Esophagus muscularis mucosa (tissue), 4 donors: ENCODE measurements around the gene ZCCHC17. TPM values are rescaled to one million over a fixed set of nuclear protein-coding genes. Genes with fewer than 3 reads are reported as not detected.
"Not testable (repeated sequence)": the region's sequence is repeated elsewhere in the genome, so short reads cannot be mapped to it uniquely, and the experiment has no call there.

Experiments used
- DNase-seq: peaks from one replicate; pipeline ENCODE4 v3.0.0-alpha.2; 2017; ENCODE audit errors: extremely low spot score
- H3K27ac ChIP-seq, 4 donors: fragments of 200-600 bp; sonication (generic); replicated peaks in 1 of 4; 1 replicate in 3 of 4; 2 replicates in 1 of 4; pipeline ENCODE4 v1.5.1; 2016 to 2019; ENCODE audit warnings: mild to moderate bottlenecking in 1 of 4
- H3K27me3 ChIP-seq, 4 donors: fragments of 200-600 bp; sonication (generic); one replicate each; pipeline versions ENCODE4 v1.5.1 to v1.6.0; 2016 to 2019
- H3K36me3 ChIP-seq, 4 donors: fragments of 200-600 bp; sonication (generic); one replicate each; pipeline ENCODE4 v1.5.1; 2016 to 2019
- H3K4me1 ChIP-seq, 4 donors: fragments of 200-600 bp; sonication (generic); one replicate each; pipeline ENCODE4 v1.5.1; 2016 to 2019
- H3K4me3 ChIP-seq, 4 donors: fragments of 200-600 bp; sonication (generic); 1 replicate in 2 of 4; 2 replicates in 2 of 4; pipeline ENCODE4 v1.5.1; 2016 to 2019; ENCODE audit warnings: mild to moderate bottlenecking in 4 of 4, moderate library complexity in 1 of 4
- H3K9me3 ChIP-seq, 4 donors: fragments of 200-600 bp; sonication (generic); 1 replicate in 3 of 4; 2 replicates in 1 of 4; pipeline ENCODE4 v1.5.1; 2016 to 2019
- EP300 ChIP-seq: sonication (generic); formaldehyde crosslinking; IDR thresholded peaks from one replicate; pipeline ENCODE4 v1.6.1; 2017; ENCODE audit warnings: antibody characterized with exemption
- POLR2A ChIP-seq: fragments of 450-650 bp; IDR thresholded peaks from one replicate; pipeline ENCODE4 v1.6.1; 2017; ENCODE audit warnings: antibody characterized with exemption, moderate library complexity, mild to moderate bottlenecking, low read depth
- POLR2AphosphoS5 ChIP-seq, 2 donors: sonication (generic); formaldehyde crosslinking; IDR thresholded peaks; one replicate each; pipeline ENCODE4 v1.6.1; 2017; ENCODE audit warnings: antibody characterized with exemption in 2 of 2
- WGBS: methylation state at CpG from one replicate; pipeline ENCODE4 v1.1.5; 2018; 5-methylcytosine and 5-hydroxymethylcytosine counted together
- intact Hi-C: fragments of 100-400 bp; cut with DNase I; formaldehyde crosslinking; loops from one replicate; pipeline ENCODE4 v1.15.1; 2023
- total RNA-seq, 4 donors: library from RNA; depleted of rRNA; stranded (reverse); fragments of >200 nt; gene quantifications; one replicate each; pipeline versions ENCODE4 v1.1.0 to v1.2.1, GENCODE V29; 2016
- TF ChIP-seq, protein P1 (sequence below), 3 experiments: fragments of 200-600 bp in 2 of 3; fragments of 450-650 bp in 1 of 3; sonication (generic) in 2 of 3; IDR thresholded peaks; one replicate each; pipeline ENCODE4 v1.5.1; 2017 to 2019; ENCODE audit warnings: antibody characterized with exemption in 3 of 3, mild to moderate bottlenecking in 2 of 3, moderate library complexity in 1 of 3

Gene ZCCHC17
- total RNA-seq, 4 donors from 2014 or later: 20.9 to 29.6 (median 26.1) TPM

DNA sequence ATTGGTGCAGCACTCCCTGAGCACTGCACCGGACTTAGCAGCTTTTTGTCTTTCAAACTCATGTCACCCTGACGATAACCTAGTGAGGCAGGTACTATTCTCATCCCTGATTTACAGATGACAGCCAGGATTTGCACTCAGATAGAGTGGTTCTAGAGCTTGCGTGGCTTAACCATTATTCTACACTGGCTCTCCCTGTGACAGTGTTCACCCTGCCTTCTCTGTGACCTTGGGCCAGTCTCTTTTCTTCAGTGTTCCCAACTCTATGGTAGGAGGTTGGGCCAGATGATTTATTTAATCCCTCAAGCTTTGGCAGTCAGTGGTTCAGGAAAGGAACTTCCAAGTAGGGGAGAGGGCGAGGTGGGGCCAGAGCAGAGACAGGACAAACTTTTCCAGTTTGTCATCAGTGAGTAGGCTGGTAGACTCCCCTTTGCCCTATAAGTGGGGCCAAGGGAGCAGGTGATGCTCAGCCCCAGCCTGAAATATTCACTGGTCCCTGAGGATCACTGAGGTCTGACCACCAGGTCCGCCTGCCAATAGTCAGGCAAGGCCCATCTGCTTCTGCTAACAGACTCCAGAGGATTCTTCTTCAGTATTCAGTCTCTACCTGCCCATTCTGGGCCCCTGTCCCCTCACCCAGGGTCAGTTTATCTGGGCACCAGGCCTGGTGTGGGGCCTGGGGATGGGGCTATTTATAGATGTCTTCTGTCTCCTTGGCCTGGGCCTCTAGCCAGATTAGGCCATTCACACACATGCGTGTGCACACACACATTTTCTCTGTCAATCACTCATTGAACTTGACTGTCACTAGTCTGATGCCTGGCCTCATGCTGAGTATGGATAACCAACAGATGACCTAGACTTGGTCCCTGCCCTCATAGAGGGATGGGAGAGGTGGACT is 84.8 kb downstream of the ZCCHC17 start:
- Histone ChIP-seq H3K4me1 (peaks cover 0 to 11% (median 10%) of the 10 kb centered on the region in 4 donors), H3K36me3 (no peaks in the 10 kb centered on the region), H3K4me3 (no peak overlapping the region), H3K9me3 (no peaks in the 10 kb centered on the region), H3K27me3 (peaks cover 0 to 8% (median 0%) of the 10 kb centered on the region in 4 donors), H3K27ac (peak overlapping the region in 1 of 4 donors; percentile 20)
- no peak for DNase-seq
- 85% methylated on average over 6 of the region's 6 CpGs for WGBS
- intact Hi-C loops: no loop called here
- TF ChIP-seq EP300 (no peak), POLR2A (no peak)
- TF ChIP-seq, protein P1, sequence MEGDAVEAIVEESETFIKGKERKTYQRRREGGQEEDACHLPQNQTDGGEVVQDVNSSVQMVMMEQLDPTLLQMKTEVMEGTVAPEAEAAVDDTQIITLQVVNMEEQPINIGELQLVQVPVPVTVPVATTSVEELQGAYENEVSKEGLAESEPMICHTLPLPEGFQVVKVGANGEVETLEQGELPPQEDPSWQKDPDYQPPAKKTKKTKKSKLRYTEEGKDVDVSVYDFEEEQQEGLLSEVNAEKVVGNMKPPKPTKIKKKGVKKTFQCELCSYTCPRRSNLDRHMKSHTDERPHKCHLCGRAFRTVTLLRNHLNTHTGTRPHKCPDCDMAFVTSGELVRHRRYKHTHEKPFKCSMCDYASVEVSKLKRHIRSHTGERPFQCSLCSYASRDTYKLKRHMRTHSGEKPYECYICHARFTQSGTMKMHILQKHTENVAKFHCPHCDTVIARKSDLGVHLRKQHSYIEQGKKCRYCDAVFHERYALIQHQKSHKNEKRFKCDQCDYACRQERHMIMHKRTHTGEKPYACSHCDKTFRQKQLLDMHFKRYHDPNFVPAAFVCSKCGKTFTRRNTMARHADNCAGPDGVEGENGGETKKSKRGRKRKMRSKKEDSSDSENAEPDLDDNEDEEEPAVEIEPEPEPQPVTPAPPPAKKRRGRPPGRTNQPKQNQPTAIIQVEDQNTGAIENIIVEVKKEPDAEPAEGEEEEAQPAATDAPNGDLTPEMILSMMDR (IDR thresholded peaks at IDR 0.05): no peak

DNA sequence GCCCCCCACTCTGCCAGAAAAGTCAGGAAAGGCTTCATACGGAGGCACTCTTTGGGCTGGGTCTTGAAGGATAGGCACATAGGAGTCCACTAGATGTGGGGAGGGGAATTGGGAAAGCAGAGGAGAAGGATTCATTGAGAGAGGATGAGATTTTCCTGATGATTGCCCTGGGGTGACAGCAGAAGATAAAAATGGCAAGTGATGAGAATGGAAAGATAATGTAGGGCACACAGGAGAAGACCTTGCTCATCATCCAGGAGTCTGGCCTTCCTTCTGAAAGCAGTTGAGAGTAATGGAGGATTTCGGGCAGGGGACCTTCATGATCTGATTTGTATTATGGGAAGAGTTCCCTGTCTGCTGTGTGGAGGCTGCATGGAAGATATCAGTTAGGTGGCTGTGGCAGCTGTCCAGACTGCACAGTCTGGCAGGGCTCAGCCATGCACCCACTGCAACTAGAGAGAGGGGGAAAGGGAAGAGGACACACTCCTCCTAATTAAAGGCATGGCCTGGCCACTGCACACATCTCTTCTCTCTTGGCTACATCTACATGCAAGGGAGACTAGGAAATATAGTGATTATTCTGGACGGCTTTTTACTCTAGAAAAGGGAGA is 85.7 kb downstream of the ZCCHC17 start:
- intact Hi-C loops: no loop called here
- no peak for DNase-seq
- 79% methylated on average over 3 of the region's 3 CpGs for WGBS
- H3K27me3 ChIP-seq: peaks cover 0 to 8% (median 0%) of the 10 kb centered on the region in 4 donors
- H3K9me3 ChIP-seq: no peaks in the 10 kb centered on the region
- H3K4me1 ChIP-seq: peaks cover 0 to 11% (median 10%) of the 10 kb centered on the region in 4 donors
- no peak overlapping the region for H3K27ac ChIP-seq
- TF ChIP-seq, protein P1 (IDR thresholded peaks at IDR 0.05): no peak
- TF ChIP-seq POLR2A: no peak
- TF ChIP-seq EP300: no peak
- no peak overlapping the region for H3K4me3 ChIP-seq
- no peaks in the 10 kb centered on the region for H3K36me3 ChIP-seq

DNA sequence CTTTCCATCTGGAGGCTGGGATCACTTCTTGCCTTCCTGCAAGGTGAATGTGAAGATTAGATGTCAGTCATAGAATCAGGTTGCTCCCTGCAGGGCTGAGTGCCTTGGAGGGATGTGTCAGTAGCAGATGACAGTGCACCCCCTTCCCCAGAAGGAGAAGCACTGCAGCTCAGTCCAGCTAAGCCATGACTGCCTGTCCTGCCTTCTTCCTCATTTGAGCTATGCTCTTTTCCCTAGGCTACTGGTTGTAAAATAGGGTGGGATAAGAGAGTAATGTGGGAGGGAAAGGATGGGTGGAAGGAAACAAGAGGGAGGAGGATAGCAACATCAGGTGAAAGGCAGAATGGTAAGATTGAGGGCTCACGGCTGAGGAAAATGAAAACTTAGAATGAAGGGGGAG is 87.1 kb downstream of the ZCCHC17 start:
- TF ChIP-seq EP300: no peak
- TF ChIP-seq, protein P1 (IDR thresholded peaks at IDR 0.05): no peak
- no peak for TF ChIP-seq POLR2AphosphoS5 (IDR thresholded peaks at IDR 0.05)
- no peak for TF ChIP-seq POLR2A
- H3K27me3 ChIP-seq: peaks cover 0 to 8% (median 0%) of the 10 kb centered on the region in 4 donors
- no peak overlapping the region for H3K27ac ChIP-seq
- H3K9me3 ChIP-seq: no peaks in the 10 kb centered on the region
- no peak overlapping the region for H3K4me3 ChIP-seq
- 46% methylated on average over 1 of the region's 1 CpG for WGBS
- H3K36me3 ChIP-seq: no peaks in the 10 kb centered on the region
- no peak for DNase-seq
- H3K4me1 ChIP-seq: peaks cover 0 to 11% (median 10%) of the 10 kb centered on the region in 4 donors
- intact Hi-C loops: no loop called here

DNA sequence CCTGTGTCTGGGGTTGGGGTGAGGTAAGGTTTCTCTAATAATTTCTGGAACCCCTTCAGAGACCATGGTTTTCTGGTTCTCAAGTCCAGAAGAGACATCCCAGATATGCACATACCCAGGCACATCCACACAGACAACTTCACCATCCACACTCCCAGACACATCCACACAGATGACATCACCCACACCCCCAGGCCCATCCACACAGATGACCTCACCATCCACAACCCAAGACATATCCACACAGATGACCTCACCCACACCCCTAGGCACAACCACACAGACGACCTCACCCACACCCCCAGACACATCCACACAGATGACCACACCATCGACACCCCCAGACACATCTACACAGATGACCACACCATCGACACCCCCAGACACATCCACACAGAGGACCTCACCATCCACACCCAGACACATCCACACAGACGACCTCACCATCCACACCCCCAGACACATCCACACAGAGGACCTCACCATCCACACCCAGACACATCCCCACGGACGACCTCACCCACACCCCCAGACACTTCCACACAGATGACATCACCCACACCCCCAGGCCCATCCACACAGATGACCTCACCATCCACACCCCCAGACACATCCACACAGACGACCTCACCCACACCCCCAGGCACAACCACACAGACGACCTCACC is 89.9 kb downstream of the ZCCHC17 start:
- WGBS: 73% methylated on average over 8 of the region's 8 CpGs
- H3K9me3 ChIP-seq, H3K27ac ChIP-seq, intact Hi-C loops, DNase-seq, H3K4me1 ChIP-seq, H3K27me3 ChIP-seq, H3K4me3 ChIP-seq, H3K36me3 ChIP-seq: not testable (repeated sequence)

DNA sequence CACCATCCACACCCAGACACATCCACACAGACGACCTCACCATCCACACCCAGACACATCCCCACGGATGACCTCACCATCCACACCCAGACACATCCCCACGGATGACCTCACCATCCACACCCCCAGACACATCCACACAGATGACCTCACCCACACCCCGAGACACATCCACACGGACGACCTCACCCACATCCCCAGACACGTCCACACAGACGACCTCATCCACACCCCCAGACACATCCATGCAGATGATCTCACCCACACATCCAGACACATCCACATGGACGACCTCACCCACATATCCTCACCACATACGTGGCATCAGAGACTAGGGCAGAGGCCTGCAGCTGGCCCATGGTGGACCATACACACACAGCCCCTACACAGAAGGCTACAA is 90.8 kb downstream of the ZCCHC17 start:
- Histone ChIP-seq H3K27ac (no peak overlapping the region), H3K4me1 (no peaks in the 10 kb centered on the region), H3K4me3 (no peak overlapping the region), H3K9me3 (no peaks in the 10 kb centered on the region), H3K27me3 (peaks cover 0 to 8% (median 0%) of the 10 kb centered on the region in 4 donors), H3K36me3 (no peaks in the 10 kb centered on the region)
- no peak for TF ChIP-seq POLR2AphosphoS5 (IDR thresholded peaks at IDR 0.05)
- no peak for TF ChIP-seq POLR2A
- TF ChIP-seq, protein P1 (IDR thresholded peaks at IDR 0.05): no peak
- TF ChIP-seq EP300: no peak
- intact Hi-C loops: no loop called here
- 71% methylated on average over 10 of the region's 10 CpGs for WGBS
- DNase-seq: no peak
